PFSK-1 (cell line): ENCODE results near the gene ELAVL2.

Experiments used
- SIN3A ChIP-seq: IDR thresholded peaks from 2 replicates; pipeline ENCODE4 v1.6.1; 2012; ENCODE audit warnings: mild to moderate bottlenecking, low read length, moderate library complexity, borderline replicate concordance; ENCODE audit not compliant: insufficient read depth
- TF ChIP-seq, protein P1 (sequence below), 2 experiments: IDR thresholded peaks; 2 replicates each; pipeline versions ENCODE4 v1.6.1 to v1.8.0; 2011 to 2012; ENCODE audit warnings: low read depth in 2 of 2, low read length in 2 of 2, control low read depth in 1 of 2, inconsistent platforms in 1 of 2, mild to moderate bottlenecking in 1 of 2, moderate library complexity in 1 of 2; ENCODE audit not compliant: insufficient read depth in 1 of 2

DNA sequence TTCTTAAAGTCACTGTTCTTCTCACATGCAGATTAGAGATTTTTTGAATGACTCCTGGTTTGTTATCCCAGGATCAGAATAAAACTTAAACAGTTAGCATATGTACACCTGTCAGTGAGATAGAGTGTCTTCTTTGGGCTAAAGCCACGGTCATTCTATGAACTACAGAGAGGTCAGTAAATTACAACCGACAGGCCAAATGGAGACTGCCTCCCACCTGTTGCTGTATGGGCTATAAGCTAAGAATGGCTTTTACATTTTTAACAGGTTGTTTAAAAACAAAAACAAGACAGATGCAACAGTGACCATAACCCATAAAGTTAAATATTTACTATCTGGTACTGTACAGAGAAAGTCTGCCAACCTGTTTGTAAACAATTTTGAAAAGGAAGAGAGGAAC is 125.7 kb downstream of the ELAVL2 start:
- TF ChIP-seq, protein P1, sequence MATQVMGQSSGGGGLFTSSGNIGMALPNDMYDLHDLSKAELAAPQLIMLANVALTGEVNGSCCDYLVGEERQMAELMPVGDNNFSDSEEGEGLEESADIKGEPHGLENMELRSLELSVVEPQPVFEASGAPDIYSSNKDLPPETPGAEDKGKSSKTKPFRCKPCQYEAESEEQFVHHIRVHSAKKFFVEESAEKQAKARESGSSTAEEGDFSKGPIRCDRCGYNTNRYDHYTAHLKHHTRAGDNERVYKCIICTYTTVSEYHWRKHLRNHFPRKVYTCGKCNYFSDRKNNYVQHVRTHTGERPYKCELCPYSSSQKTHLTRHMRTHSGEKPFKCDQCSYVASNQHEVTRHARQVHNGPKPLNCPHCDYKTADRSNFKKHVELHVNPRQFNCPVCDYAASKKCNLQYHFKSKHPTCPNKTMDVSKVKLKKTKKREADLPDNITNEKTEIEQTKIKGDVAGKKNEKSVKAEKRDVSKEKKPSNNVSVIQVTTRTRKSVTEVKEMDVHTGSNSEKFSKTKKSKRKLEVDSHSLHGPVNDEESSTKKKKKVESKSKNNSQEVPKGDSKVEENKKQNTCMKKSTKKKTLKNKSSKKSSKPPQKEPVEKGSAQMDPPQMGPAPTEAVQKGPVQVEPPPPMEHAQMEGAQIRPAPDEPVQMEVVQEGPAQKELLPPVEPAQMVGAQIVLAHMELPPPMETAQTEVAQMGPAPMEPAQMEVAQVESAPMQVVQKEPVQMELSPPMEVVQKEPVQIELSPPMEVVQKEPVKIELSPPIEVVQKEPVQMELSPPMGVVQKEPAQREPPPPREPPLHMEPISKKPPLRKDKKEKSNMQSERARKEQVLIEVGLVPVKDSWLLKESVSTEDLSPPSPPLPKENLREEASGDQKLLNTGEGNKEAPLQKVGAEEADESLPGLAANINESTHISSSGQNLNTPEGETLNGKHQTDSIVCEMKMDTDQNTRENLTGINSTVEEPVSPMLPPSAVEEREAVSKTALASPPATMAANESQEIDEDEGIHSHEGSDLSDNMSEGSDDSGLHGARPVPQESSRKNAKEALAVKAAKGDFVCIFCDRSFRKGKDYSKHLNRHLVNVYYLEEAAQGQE (IDR thresholded peaks at IDR 0.05; ENCODE audit: insufficient read depth in 1 of 2, low read depth in 2 of 2, low read length in 2 of 2), result no peak
- TF ChIP-seq SIN3A, result no peak
